Right cardiac atrium (tissue), 5 donors: ENCODE results near the gene DOK3. TPM values are rescaled to one million over a fixed set of nuclear protein-coding genes. Genes with fewer than 3 reads are reported as not detected.

Experiments used
- ATAC-seq, 2 donors: fragments of 200-7000 bp; cut with Tn5 transposase; one replicate each; pipeline versions ENCODE4 v1.8.0 to v1.9.1; 2020; ENCODE audit warnings: moderate library complexity in 2 of 2, mild to moderate bottlenecking in 1 of 2
- DNase-seq, 3 donors: peaks; one replicate each; pipeline ENCODE4 v3.0.0-alpha.2; 2020
- H3K27ac ChIP-seq: one replicate; pipeline ENCODE4 v1.5.1; 2013; ENCODE audit warnings: mild to moderate bottlenecking, low read length, control low read depth, moderate library complexity
- H3K27me3 ChIP-seq: one replicate; pipeline ENCODE4 v1.6.1; 2013; ENCODE audit not compliant: control insufficient read depth, insufficient read depth
- H3K4me1 ChIP-seq: one replicate; pipeline ENCODE4 v1.6.1; 2013; ENCODE audit warnings: low read length; ENCODE audit not compliant: control insufficient read depth, insufficient read depth
- H3K4me3 ChIP-seq: one replicate; pipeline ENCODE4 v1.5.1; 2013; ENCODE audit warnings: low read length, control low read depth
- H3K9me3 ChIP-seq: one replicate; pipeline ENCODE4 v1.6.1; 2013; ENCODE audit warnings: low read length; ENCODE audit not compliant: control insufficient read depth
- WGBS: extraction: QIAGEN DNeasy Blood & Tissue Kit; methylation state at CpG from one replicate; pipeline ENCODE4 v1.1.7; 2013; 5-methylcytosine and 5-hydroxymethylcytosine counted together
- intact Hi-C, 4 donors: fragments of 100-400 bp; cut with DNase I; formaldehyde crosslinking; loops; one replicate each; pipeline versions ENCODE4 v1.11.0 to v1.14.0; 2022 to 2023
- polyA plus RNA-seq: library from polyadenylated mRNA; stranded (reverse); fragments of 200-250 nt; gene quantifications from one replicate; pipeline ENCODE4 v1.2.3, GENCODE V29; 2013
- total RNA-seq, 4 donors: library from RNA; stranded (reverse); fragmentation: NEBNext Ultra II Directional; extraction: Animal tissue kit (Norgen Biotek cat#: 25700); gene quantifications; one replicate each; pipeline ENCODE4 v1.2.1, GENCODE V29; 2021
- donor health status: healthy with polysubstance abuse.
- donor health status: DM: no; HTN: yes; CAD: no.
- donor health status: DM: no; HTN: no; CAD: no.
- donor health status: DM: no; HTN: yes; CAD: no; lungs with severe emphysema.
- donor health status: DM: yes; HTN: yes; CAD: no.

DOK3 gene
- total and polyA plus RNA-seq, 5 donors: 1.4 to 4.5 (median 3.7) TPM

DNA sequence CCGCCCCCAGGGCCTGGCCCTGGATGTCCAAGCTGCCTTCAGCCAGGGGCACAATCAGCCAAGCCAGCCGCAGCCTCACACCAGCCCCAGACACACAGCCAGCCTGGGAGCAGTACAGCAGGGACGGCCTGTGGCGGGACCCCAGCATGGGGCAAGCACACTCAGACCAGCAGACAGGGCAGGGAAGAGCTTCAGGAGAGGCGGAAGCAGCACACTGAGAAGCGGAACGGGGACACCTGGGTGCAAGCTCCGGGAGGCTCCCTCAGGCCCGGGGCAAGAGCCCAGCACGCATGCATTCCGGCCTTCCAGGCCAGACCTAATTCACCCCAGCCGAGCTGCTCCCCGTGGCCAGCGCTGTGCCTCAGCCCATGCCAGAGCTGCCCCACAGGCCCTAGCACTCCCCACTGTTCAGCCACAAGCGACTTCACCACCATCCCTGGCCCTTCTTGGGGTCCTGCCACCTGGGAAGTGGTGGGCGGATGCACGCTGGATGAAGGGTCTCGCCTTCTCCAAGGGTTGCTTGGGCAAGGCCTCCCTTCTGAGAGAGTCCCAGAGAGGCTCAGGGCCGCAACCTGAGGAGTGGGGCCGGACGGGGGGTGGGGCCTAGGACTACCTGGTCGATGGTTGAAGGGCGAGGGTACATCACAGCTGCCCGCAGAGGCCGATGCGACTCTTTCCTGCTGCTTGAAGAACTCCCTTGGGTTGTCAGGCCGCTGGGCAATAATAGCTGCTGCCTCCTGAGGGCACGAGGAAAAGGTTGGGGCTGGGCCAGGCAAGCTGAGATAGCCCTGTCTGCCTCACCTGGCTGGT is 49.6 kb downstream of the DOK3 start:
- no peaks in the 10 kb centered on the region for H3K27me3 ChIP-seq
- no peaks in the 10 kb centered on the region for H3K9me3 ChIP-seq
- WGBS: 95% methylated on average over 28 of the region's 28 CpGs
- H3K4me3 ChIP-seq: no peak overlapping the region
- no peak for DNase-seq
- intact Hi-C loops: loop anchor here in 2 of 4 donors (5.0 kb wide), 1 partner anchor 37 kb away; the partner anchor contains the start of gene PDLIM7 (in 2 of the 2)
- H3K4me1 ChIP-seq: no peaks in the 10 kb centered on the region
- no peak overlapping the region for H3K27ac ChIP-seq
- no peak for ATAC-seq

DNA sequence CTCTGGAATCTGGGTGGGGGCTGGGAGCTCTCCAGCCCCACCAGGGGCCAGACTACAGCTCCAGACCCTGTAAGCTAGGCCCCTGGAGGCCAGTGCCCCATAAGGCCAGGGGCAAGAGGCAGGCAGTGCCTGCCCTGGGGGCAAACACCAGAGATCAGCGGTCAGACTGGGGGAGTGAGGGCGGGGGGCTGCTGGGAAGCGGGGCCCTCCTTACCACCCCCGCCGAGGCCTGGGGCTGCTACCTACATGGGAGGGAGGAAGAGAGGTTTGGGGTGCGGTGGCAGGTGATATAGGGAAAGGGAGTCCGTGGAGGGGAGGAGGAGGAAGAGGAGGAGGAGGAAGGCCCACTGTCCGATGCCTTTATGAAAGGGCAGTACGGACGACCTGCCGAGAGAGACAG is 50.3 kb downstream of the DOK3 start:
- WGBS: 91% methylated on average over 11 of the region's 11 CpGs
- DNase-seq (no peak), ATAC-seq (no peak)
- intact Hi-C loops: loop anchor here in 2 of 4 donors (5.0 kb wide), 1 partner anchor 38 kb away; the partner anchor contains the start of gene PDLIM7 (in 2 of the 2)
- Histone ChIP-seq H3K9me3 (no peaks in the 10 kb centered on the region), H3K4me3 (no peak overlapping the region), H3K4me1 (no peaks in the 10 kb centered on the region), H3K27ac (no peak overlapping the region), H3K27me3 (no peaks in the 10 kb centered on the region)

DNA sequence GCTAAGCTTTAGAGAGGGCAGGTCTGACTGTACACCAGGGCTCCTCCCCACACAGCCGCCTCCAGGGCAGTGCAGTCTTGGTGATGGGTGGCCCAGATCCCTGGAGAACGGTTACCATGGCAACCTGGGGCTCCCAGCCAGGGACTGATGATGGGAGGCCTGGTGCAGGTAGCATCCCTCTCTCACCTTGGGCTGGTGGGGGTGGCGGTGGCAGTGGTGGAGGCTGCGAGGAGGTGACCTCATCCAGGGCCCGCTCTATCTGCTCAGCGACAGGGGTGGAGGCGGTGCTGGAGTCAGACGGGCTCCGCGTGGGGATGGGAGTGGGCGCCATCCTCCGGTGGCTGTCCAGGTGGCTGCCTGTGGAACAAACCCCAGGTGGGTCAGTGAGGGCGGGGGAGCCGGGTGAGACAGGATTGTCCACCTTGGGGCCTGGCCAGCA is 50.7 kb downstream of the DOK3 start:
- no peaks in the 10 kb centered on the region for H3K27me3 ChIP-seq
- DNase-seq: peak in 1 of 3 donors; percentile 55
- no peak overlapping the region for H3K27ac ChIP-seq
- H3K4me3 ChIP-seq: no peak overlapping the region
- WGBS: 84% methylated on average over 14 of the region's 14 CpGs
- no peaks in the 10 kb centered on the region for H3K9me3 ChIP-seq
- intact Hi-C loops: loop anchor here in 2 of 4 donors (5.0 kb wide), 1 partner anchor 38 kb away; the partner anchor contains the start of gene PDLIM7 (in 2 of the 2)
- ATAC-seq: no peak
- no peaks in the 10 kb centered on the region for H3K4me1 ChIP-seq

DNA sequence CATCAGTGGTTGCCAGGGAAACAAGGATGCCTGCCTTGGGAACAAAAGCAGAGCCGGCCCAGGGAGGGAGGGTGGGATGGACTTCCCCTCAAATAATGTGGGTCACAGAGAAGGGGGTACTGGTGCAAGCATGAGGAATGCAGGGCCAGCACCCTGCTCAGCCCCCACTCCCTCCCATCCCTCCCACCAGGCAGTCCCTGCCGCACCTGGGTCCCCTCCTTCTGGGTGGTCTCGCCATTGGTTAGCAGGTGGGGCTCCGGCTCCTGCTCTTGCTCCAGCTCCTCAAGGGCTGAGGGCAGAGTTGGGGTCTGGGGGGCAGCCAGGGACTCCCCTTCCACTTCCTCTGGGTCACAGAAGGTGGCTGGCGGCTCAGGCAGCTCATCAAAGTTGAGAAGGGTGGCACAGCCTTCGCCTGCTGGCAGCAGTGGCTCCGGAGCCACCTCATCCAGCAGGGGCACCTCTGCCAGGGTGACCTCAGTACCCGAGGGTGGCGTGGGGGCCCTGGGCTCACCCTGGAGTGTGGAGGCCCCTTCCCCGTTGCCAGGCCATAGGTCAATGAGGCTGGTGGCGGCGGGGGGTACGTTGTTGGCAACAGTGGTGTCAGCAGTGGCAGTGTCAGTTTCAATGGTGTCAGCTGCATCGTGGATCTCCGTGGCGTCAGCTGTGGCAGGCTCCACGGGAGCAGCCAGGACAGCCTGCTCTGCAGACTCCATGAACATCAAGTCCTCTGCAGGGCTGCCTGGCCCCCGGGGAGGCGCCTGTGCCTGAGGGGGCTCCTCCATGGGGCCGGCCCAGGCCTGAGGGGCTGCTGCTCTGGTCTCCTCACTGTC is 51.6 kb downstream of the DOK3 start:
- no peak overlapping the region for H3K27ac ChIP-seq
- H3K9me3 ChIP-seq: no peaks in the 10 kb centered on the region
- H3K4me3 ChIP-seq: no peak overlapping the region
- H3K27me3 ChIP-seq: no peaks in the 10 kb centered on the region
- DNase-seq: peak in 2 of 3 donors; percentile 43 to 62
- ATAC-seq: no peak
- intact Hi-C loops: loop anchor here in 2 of 4 donors (5.0 kb wide), 1 partner anchor 39 kb away; the partner anchor contains the start of gene PDLIM7 (in 2 of the 2)
- 83% methylated on average over 20 of the region's 20 CpGs for WGBS
- no peaks in the 10 kb centered on the region for H3K4me1 ChIP-seq

DNA sequence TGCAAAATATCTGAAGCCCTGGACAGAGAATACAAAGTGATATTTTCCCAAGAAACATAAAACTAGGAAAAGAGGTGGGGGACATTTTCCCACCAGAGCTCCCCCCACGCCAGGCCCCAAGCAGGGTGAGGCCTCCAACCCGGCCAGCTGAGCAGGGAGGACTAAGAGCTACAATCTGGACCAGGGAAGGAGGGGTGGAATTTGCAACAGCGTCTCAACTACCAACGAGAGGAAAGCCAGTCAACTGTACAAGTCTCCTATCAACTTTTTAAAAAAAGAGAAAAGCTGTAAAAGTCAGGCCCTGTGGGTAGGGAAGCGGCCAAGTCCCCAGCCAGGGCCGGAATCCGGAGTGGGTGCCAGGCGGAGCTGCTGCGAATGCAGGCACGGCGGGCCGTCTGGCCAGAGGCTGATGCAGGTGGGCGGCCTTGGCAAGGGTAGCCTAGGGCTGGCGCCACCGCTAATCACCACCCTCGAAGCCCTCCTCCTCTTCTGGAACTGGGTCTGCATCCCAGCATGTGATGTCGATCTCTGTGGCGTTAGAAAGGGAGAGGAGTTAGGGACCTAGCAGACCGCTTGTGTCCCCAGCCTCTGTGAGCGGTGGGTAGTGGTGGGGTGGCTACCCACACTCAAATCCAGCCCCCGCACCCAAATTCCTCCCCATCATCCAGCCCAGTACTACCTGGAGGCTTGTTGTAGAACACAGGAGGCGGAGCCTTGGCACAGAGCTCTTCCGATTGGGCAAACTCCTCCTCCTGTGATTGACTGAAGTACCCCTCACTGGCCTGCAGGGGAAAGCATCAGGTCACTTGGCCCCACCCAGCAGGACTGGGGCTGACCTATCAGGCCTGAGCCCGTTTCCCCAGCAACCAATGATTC is 52.4 kb downstream of the DOK3 start:
- ATAC-seq (peak; percentile 57 to 65), DNase-seq (peak; percentile 90 to 91 (median 90))
- H3K4me3 ChIP-seq: no peak overlapping the region
- no peak overlapping the region for H3K27ac ChIP-seq
- no peaks in the 10 kb centered on the region for H3K27me3 ChIP-seq
- no peaks in the 10 kb centered on the region for H3K9me3 ChIP-seq
- 67% methylated on average over 24 of the region's 24 CpGs for WGBS
- intact Hi-C loops: loop anchor here in 2 of 4 donors (5.0 kb wide), 1 partner anchor 40 kb away; the partner anchor contains the start of gene PDLIM7 (in 2 of the 2)
- H3K4me1 ChIP-seq: no peaks in the 10 kb centered on the region

GRCh38 chr5:177456591-177456964 is 53.0 kb downstream of the DOK3 start:
- no peak overlapping the region for H3K4me3 ChIP-seq
- intact Hi-C loops: loop anchor here in 2 of 4 donors (5.0 kb wide), 1 partner anchor 41 kb away; the partner anchor contains the start of gene PDLIM7 (in 2 of the 2)

DNA sequence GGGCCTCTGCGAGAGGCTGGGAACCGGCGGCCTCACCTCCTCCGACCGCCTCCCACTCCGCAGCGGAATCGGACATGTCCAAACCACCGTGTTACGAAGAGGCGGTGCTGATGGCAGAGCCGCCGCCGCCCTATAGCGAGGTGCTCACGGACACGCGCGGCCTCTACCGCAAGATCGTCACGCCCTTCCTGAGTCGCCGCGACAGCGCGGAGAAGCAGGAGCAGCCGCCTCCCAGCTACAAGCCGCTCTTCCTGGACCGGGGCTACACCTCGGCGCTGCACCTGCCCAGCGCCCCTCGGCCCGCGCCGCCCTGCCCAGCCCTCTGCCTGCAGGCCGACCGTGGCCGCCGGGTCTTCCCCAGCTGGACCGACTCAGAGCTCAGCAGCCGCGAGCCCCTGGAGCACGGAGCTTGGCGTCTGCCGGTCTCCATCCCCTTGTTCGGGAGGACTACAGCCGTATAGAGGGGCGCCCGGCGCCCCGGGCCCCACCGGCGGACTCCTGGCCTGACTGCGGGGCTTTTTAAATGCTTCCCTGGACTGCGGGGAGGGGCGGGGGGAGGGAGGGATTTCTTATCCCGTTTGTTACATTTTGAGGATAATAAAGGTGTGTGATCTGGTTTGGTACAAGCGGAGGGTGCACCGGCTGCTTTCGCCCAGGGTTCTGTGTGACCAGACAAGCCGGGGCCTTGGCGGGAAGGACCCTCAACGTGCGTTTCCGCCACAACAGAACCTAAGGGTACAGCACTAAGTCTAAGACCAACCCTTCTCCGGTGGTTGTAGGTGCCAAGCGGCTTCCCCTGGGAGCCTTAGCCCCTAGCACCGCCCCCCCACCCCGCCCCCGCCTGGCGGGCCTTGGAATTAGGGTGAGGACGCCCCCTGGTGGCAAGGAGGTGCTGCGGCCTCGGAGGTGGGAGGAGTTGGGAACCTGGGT is 53.7 kb downstream of the DOK3 start:
- Histone ChIP-seq H3K4me3 (peak overlapping the region; percentile 54), H3K27ac (peak overlapping the region; percentile 14), H3K4me1 (no peaks in the 10 kb centered on the region), H3K27me3 (no peaks in the 10 kb centered on the region), H3K9me3 (no peaks in the 10 kb centered on the region)
- WGBS: under 1% methylated on average over 76 of the region's 76 CpGs
- DNase-seq (peak; percentile 93 to 98 (median 97)), ATAC-seq (peak; percentile 68 to 69)
- intact Hi-C loops: loop anchor here in 3 of 4 donors (2.0 to 5.0 kb wide), 2 partner anchors 41 to 53 kb away; partner anchors contain the start of gene PDLIM7 (in 2 of the 3)

More at GRCh38 chr5:177456591-177456964, 53.0 kb downstream of the DOK3 start:
- H3K27ac ChIP-seq: peak overlapping the region; percentile 7
- no peaks in the 10 kb centered on the region for H3K4me1 ChIP-seq
- no peaks in the 10 kb centered on the region for H3K9me3 ChIP-seq
- DNase-seq (peak in 2 of 3 donors; percentile 47 to 75), ATAC-seq (no peak)
- WGBS: 26% methylated on average over 12 of the region's 12 CpGs
- H3K27me3 ChIP-seq: no peaks in the 10 kb centered on the region

DNA sequence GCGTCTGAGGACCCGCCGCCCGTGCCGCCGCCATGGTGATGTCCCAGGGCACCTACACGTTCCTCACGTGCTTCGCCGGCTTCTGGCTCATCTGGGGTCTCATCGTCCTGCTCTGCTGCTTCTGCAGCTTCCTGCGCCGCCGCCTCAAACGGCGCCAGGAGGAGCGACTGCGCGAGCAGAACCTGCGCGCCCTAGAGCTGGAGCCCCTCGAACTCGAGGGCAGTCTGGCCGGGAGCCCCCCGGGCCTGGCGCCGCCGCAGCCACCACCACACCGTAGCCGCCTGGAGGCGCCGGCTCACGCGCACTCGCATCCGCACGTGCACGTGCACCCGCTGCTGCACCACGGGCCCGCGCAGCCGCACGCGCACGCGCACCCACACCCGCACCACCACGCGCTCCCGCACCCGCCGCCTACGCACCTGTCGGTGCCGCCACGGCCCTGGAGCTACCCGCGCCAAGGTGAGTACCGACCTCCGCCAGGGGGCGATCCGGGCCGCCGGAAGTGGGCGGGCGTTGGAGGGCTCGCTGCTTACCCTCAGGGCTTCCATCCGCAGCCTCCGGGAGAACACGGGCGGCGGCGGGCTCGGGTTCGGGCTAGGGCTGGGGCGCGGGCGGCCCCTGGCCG is 54.5 kb downstream of the DOK3 start:
- H3K27ac ChIP-seq: no peak overlapping the region
- intact Hi-C loops: loop anchor here in 3 of 4 donors (2.0 to 5.0 kb wide), 2 partner anchors 42 to 52 kb away; partner anchors contain the start of gene PDLIM7 (in 2 of the 3)
- WGBS: under 1% methylated on average over 80 of the region's 80 CpGs
- peak overlapping the region; percentile 54 for H3K4me3 ChIP-seq
- no peaks in the 10 kb centered on the region for H3K27me3 ChIP-seq
- peak; percentile 77 to 92 (median 90) for DNase-seq
- ATAC-seq: peak; percentile 40 to 46
- H3K4me1 ChIP-seq: no peaks in the 10 kb centered on the region
- H3K9me3 ChIP-seq: no peaks in the 10 kb centered on the region
